GM19463 (cell line): ENCODE results near the gene SRGAP3.

Experiments
- ATAC-seq: cut with Tn5 transposase; IDR thresholded peaks from one replicate; pipeline ENCODE4 v1.9.1; 2021; ENCODE audit warnings: mild to moderate bottlenecking, moderate library complexity; ENCODE audit not compliant: unreplicated experiment

Gene SRGAP3

DNA sequence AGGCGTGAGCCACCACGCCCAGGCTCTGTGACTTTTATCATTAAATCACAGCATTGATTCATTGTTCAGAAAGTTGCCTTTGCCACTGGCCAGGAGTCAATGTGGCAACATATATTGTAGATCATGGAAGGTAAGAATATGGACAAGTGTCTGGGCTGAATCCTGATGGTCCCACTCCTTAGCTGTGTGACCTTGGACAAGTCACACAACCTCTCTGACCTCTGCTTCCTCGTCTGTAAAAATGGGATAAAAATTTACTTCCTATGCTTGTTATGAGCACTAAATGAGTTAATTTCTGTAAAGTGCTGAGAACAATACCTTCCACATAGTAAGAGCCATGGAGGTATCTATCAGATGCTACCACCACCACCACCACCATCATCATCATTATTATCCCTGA lies 182.7 kb downstream of the SRGAP3 start:
- no peak for ATAC-seq

DNA sequence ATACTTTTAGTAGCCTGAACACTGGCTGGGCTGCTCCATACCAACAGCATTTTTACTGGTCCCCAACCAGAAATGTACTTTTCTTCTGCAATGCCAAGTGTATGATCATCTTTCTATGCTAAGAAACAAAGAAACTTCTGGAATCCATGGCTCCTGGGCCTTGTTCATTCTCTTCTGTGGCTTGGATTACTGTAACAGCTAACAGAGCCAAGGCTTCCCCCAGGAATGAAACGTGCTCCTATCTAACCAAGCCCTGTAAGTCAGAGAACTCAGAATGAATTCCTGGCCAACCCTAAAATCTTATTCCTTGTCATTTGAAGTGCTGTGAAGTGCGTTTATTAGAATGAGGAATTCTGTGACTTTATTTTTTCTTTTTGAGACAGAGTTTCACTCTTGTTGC lies 183.3 kb downstream of the SRGAP3 start:
- no peak for ATAC-seq

DNA sequence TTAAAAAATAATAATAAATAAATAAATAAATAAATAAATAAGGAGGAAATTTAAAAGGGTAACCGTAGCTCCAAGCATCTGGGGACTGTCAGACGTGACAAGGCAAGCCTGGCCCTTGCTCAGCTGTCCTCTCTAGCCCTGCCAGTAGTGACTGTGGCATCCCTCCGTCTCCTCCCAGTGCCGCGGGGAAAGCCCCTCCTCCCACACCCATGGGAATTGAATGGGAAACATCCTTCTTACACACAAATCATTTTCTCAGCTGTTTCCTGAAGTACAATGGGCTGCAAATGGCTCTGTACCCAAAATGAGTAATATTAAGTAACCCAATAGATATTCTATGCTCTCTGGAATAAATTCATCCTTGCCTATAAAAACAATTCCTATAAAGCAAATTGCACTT lies 184.6 kb downstream of the SRGAP3 start:
- ATAC-seq, result no peak

DNA sequence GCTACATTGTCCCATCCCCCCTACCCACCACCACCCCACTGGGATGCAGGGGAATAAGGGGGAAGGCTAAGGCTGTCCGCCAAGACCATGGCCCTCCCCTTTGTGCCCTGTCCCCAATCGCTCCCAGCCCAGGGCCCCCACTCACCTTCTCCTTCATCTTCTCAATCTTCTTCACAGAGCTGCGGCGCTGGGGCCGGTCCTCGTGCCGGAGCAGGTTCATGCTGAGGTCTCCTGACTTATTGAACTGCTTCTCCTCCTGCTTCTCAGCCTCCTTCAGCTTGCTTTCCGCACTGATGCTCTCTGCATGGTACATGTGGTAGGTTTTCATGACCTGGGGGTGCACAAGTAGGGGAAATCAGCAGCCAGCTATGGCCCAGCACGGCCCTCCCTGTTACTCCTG lies 185.2 kb downstream of the SRGAP3 start:
- ATAC-seq, result no peak

DNA sequence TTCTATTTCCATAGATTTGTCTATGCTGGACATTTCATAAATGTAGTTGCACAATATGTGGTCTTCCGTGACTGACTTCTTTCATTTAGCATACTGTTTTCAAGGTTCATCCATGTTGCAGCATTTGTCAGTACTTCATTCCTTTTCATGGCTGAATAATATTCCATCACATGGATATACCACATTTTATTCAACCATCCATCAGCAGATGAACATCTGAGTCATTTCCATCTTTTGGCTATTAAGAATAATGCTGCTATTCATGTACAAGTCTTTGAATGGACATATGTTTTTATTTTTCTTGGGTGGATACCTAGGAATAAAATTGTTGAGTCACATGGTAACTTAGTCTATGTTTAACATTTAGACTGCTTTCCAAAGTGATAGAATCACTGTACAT lies 186.9 kb downstream of the SRGAP3 start:
- ATAC-seq, result no peak

DNA sequence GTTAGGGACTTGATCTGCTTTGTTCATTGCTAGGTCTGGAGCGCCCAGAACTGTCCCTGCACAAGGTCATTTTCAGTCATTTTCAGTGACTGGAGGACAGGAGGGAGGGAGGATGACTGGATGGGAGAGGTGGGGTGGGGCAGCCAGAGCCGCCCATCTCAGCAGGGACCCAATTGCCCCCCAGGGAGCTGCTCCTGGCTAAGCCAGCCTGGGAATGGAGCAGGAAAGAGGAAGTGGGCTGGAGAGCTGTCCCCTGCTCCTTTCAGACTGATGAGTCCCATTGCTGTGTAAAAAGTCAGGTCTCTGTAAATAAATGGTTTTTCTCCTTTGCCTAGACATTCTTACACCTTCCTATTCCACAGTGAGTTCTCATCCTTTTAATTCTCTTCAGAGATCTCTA lies 187.8 kb downstream of the SRGAP3 start:
- no peak for ATAC-seq

DNA sequence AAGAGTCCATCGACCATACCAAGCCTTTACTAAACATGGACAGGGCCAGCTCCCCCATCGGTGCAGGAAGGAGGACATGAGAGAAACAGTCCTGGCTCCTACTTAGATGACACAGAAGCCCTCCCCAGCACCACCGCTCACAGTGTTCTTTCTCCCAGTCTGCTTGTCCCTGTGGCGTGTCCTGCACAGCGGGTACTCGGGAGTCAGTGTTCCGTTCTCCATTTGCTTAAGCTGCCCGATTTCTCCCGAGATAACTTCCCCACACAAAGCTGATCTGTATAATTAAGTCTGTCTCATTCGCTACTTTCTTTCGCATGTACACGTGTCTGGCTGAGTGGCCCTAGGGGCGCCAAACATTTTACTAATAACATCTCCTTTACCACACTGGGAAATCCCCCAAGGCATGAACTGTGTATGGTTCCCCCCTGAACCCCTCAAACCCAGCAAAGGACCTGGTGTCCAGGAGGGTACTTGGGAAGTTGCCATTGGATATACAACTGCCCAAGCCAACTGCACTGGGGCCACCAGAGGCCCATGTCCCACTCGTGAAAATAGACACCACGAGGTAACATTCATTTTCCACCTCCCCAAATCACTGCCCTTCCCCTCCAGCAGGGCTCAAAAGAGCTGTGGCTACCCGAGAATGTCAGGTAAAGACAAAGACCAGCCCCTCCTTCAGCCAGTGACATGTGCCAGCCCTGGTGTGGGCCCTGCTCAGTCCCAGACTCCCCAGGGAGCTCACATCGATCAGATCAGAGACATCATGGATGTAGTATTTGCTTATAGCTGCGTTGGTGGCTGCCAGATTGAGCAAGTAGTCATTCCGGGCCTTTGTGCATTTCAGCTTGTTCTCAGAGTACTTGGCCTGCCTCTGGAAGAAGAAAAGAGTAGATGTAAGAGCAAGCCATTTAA lies 189.7 kb downstream of the SRGAP3 start:
- ATAC-seq, result no peak

DNA sequence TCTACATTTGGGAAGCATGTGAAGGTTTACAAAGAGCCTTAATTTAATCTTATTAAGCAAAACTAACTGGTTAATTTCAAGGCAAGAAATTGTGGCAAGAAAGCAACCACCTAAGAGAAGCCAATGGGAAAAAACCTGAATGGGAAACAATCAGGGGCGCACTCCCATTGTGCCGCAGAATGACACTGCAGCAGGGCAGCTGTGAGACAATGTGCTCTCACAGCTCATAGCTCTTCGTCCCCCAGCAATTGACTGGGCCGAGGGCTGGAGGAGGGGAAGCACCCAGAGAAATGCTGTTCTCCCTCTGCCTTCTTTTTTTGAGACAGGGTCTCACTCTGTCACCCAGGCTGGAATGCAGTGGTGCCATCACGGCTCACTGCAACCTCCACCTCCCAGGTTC lies 192.9 kb downstream of the SRGAP3 start:
- ATAC-seq, result no peak

DNA sequence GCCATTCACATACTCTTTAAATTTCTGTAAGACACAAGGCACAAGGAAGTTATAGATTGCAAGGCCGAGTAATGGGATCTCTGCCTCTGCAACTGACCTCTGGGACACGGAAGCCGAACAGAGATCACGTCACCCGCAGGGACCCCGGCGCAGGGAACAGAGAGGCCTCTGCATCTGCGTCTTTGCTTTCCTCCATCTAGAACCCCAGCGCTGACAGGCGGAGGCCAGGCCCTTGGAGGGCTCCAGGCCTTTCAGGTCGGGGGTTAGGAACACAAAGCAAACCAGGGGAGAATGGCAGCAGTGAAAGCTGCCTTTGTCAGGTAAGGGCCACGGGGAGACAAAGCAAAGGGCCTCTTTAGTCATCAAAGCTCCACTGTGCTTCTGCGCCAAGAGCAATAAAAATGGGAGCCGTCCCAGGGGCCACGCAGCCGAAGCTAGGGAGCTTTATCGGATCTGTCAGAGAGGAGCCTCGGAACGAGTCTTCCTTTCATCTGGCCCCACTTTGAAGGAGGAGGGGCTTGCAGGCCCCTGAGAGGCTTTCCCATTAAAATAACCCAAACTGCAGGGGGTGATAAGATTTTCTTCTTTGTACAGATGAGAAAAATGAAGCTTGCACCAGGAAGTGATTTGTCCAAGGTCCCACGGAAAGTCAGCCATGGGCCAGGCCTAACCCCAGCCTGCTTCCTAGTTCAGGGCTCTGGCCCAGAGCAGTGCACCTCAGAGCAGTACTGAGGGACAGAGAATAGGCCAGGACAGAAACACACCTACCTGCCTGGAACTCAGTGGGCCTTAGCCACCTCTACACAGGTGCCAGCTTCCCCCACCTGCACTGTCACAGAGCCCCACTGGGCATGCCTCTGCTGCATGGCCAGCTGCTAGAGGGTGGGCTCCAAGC lies 201.7 kb downstream of the SRGAP3 start:
- no peak for ATAC-seq

DNA sequence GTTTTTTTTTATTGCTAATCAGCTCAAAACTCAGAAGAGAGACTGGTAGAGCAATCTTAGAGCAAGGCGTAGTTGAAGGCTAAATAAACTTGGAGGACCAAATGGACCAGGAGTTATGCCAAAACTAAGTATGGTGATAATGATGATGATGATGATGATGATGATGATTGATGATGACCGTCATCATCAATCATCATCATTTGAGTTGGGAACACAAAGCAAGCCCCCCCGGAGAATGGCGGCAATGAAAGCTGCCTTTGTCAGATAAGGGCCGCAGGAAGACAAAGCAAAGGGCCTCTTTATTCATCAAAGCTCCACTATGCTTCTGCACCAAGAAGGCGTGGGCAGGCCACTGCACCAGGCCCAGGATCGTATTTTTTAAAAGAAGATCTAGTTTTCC lies 204.1 kb downstream of the SRGAP3 start:
- no peak for ATAC-seq

DNA sequence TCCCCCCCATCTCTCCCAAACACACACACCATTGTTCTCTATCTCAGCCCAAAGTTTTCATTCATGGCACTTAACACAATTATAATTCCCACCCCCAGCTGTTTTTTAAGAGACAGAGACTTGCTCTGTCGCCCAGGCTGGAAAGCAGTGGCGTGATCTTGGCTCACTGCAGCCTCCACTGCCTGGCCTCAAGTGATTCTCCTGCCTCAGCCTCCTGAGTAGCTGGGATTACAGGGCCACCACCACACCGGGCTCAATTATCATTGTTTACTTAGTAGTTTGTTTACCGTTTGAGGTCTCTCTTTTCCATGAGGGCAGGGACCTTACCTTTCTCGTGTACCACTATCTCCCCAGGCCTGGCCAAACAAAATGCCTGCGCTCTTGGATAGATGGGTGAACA lies 206.4 kb downstream of the SRGAP3 start:
- ATAC-seq, result no peak

DNA sequence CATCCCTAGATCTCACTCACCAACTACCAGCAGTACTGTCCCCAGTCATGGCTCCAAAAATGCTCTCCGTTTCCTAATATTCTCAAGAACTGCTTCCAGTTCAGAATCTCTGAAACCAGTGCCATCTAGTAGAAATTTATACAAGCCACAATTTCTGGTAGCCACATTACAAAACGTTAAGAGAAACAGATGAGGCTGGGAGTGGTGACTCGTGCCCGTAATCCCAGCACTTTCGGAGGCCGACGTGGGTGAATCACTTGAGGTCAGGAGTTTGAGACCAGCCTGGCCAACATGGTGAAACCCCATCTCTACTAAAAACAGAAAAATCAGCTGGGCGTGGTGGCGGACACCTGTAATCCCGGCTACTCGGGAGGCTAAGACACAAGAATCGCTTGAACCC lies 207.8 kb downstream of the SRGAP3 start:
- ATAC-seq, result no peak

DNA sequence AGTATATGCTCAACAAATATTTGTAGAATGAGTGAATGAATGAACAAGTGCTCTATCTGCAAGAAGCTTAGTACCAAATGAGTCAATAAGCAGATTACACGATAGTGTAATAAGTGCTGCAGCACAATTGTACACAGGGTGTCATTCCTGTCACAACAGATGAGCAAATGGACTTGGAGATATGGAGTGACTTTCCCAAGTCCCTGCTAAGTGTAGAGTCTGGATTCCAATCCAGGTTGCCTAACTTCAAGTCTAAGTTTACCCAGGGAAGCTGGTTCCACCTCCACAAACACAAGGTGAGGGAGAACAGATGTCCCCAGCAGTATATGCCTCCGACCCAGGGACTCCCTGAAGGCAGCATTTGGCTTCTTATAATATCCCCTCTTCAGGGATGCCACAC lies 208.4 kb downstream of the SRGAP3 start:
- ATAC-seq, result no peak

DNA sequence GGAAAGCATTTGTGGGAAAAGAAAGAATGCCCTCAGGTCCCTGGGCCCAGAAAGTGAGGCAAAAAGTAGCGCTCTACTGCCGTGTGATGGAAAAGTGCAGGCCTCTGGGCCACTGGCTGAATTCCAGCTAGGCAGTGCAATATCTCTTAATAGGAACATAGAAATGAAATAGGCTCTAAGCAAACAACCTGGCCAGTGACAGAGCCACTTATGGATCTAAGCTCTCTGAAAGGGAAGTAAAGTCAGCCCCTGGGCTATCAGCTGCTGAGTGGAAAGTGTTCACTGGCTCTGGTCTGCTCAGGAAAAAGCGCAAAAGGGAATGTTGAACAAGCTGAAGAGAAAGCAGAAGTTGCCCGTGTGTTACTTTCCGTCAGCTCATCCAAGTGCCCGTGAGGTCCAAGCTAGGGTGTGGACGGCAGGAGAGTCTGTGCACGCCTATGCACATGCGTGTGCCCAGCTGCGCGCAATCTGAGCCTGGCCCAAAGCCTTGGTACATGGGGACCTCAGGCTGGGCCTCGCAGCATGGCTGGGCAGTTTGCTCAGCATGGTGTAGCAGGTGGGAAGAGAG lies 212.2 kb downstream of the SRGAP3 start:
- ATAC-seq, result no peak

DNA sequence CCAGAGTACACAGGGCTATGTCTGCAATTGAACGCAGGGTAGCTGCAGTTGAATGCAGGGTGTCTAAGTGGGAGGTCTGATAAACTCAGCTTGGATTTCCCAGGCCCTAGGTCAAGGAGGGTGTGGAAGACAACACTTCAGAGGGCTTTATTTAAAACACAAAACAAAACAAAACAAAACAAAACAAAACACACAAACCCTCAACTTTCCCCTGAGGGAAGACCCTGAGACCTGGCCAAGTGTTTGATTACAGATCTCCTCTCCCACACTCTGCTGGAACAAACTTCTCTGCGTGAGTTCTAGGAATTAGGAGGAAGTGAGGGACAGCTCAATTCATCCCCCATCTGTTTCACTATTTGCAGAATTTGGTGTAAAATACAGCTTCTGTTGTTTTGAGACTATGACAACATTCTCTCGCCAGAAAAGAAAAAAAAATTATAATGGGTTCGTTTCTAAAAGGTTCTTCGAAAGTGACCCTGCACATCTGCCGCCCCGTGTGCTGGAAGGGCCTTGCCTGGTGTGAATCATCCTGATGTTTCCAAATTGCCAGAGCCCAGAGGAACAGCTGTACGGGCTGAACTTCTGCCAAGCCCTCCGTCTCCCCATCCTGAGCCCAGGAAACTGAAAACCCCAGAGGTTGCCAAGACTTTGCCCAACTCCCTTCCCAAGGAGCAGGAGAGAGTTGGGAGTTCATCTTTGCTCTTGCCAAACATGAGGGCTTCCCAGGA lies 212.9 kb downstream of the SRGAP3 start:
- ATAC-seq, result no peak

DNA sequence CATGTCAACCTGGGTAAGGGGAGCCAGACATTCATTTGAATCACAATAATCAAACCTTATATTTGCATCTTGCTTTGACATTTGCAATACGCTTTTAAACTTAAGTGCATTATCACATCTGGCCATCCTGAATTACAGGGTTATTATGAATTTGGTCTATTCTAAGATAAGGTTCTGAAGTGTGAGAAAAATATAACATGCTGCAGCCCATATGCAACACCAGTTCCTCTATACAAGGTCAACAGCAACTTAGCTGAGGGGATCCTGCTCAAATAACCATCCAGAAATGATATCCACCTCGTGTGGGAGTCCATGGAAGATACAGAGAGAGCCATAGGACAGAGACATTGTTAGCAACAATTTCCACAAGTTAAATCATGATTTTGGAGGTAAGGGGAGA lies 213.5 kb downstream of the SRGAP3 start:
- ATAC-seq, result no peak

DNA sequence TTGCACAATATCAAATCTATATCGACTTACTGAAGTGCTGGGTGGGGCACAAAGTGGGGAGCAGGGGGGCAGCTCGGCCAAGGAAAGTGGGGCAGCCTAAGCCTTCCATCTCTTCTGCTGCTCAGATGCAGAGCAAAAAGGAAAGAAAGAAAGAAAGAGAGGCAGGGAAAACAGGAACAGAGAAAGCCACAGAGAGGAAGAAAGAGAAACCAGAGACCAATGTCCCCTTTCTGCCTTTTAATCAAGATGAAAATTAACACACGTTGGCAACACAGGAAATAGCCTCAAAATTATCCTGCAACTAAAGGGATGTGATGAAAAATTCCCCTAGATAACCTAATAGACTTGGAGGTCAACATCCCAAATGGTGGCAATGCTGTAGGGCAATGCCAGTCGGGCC lies 214.0 kb downstream of the SRGAP3 start:
- ATAC-seq, result no peak

DNA sequence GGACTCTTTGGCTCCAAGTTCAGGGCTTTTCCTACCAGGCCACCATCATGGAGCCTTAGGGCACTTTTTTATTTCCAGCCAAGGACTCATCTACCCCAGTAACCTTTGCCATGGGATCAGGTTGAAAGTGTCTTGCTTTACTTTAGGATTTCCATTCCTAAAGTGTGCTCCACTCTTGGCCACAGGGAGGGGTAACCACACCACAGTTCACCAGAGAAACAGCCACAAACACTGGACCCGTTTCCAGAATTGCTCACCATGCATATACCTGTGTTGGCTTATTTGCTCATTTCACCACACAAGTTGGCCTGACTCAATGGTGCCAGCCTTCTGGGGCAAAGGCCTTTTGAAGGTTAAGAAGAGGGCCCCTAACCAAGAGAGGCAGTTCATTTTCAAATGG lies 215.6 kb downstream of the SRGAP3 start:
- no peak for ATAC-seq

DNA sequence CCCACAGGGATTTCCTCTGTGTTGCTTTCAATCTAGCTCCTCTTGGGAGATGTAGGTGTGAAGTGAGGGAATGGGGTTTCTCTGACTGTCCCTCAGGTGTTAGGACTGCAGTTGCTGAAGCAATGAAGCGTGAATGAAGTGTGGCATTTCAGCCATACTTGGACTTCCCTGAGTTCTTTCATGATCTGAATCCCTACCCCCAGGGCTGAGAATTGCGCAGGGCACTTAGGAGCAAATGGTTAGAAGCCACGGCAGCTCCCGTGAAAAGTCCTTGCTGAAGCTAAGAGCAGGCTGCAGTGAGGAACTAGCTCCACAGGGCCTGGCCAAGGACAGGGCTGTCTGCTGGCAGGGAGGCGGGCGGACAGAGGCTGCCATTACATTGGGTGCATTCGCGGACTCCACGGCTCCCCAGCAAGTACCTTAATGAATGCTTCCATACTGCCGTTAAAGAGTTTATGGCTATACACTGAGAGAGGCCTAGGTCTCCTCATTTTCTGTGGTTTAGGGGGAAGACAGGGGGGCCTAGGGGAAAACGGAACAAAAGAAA lies 217.1 kb downstream of the SRGAP3 start:
- no peak for ATAC-seq

DNA sequence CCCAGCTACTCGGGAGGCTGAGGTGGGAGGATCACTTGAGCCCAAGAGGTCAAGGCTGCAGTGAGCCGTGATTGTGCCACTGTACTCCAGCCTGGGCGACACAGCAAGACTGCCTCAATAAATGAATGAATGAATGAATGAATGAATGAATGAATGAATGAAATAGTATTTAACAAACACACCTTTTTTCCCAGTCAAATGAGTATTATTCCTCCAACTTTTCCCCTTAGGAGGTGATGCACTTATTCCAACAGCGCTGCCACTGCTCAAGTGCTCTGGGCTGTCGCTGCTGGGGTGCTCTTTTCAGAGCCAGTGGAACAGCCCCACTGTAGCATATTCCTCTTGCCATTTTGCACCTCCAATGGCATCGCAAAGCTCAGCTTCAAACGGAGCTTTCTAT lies 219.4 kb downstream of the SRGAP3 start:
- ATAC-seq, result no peak

DNA sequence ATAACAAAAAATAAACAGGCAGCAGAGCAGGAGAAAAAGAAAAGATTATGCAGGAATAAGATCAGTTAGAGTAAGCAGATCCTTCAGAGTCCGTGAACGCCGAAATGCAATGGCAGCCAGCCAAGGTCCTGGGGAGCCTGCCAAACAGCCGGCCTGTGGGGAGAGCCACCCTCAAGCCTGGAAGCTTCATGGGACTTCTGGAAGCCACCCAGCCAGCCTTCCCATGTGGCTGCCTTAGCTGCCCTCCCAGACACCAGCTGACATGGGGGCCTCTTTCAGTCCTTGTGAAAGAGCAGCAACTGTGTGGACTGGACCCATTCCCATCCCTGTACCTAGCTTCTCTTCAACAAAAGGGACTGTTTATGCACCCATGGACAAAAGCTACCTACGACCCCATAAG lies 221.3 kb downstream of the SRGAP3 start:
- ATAC-seq, result no peak
